WTC11 (cell line): ENCODE results near the gene CLEC16A. TPM values are rescaled to one million over a fixed set of nuclear protein-coding genes. Genes with fewer than 3 reads are reported as not detected.

Experiments used
- ATAC-seq: fragments of 200-7000 bp; cut with Tn5 transposase; 2 replicates; pipeline ENCODE4 v1.10.0; 2021; ENCODE audit warnings: mild to moderate bottlenecking, moderate library complexity
- CTCF ChIA-PET: fragments of 300-600 bp; sonication (Branson Sonifier 250); formaldehyde crosslinking; loops from one replicate; lab custom pipeline; 2021; ENCODE audit warnings: antibody characterized with exemption; lab: Charles Lee
- POLR2A ChIA-PET: fragments of 350-600 bp; sonication (Branson Sonifier 250); formaldehyde crosslinking; loops from one replicate; lab custom pipeline; 2021; ENCODE audit warnings: antibody characterized with exemption; lab: Charles Lee
- DNase-seq: peaks from one replicate; pipeline ENCODE4 v3.0.0; 2021; ENCODE audit warnings: low spot score
- H3K27ac Mint-ChIP-seq: 2 replicates; pipeline ENCODE4 v1.8.0; 2021; ENCODE audit warnings: mixed read lengths
- H3K27me3 Mint-ChIP-seq: 2 replicates; pipeline ENCODE4 v1.8.0; 2021; ENCODE audit warnings: low read depth, mild to moderate bottlenecking, moderate library complexity, mixed read lengths
- H3K36me3 Mint-ChIP-seq: 2 replicates; pipeline ENCODE4 v1.8.0; 2021; ENCODE audit warnings: mixed read lengths
- H3K4me1 Mint-ChIP-seq: 2 replicates; pipeline ENCODE4 v1.8.0; 2022; ENCODE audit warnings: mixed read lengths
- H3K4me3 Mint-ChIP-seq: 2 replicates; pipeline ENCODE4 v1.8.0; 2021; ENCODE audit warnings: mild to moderate bottlenecking, moderate library complexity, mixed read lengths
- H3K9me3 Mint-ChIP-seq: 2 replicates; pipeline ENCODE4 v1.8.0; 2021; ENCODE audit warnings: mixed read lengths
- E2F4 ChIP-seq: sonication (generic); formaldehyde crosslinking; IDR thresholded peaks from 2 replicates; pipeline ENCODE4 v1.8.1; 2022; ENCODE audit warnings: low read depth, mild to moderate bottlenecking, moderate library complexity, missing genetic modification reagents, borderline replicate concordance
- ERG ChIP-seq: fragments of 250-450 bp; sonication (Bioruptor Pico); IDR thresholded peaks from 2 replicates; pipeline ENCODE4 v1.8.0; 2021; ENCODE audit warnings: mild to moderate bottlenecking
- ETV6 ChIP-seq: sonication (generic); formaldehyde crosslinking; IDR thresholded peaks from 2 replicates; pipeline ENCODE4 v1.8.1; 2022; ENCODE audit warnings: mild to moderate bottlenecking, missing genetic modification reagents
- GABPB1 ChIP-seq: sonication (generic); formaldehyde crosslinking; IDR thresholded peaks from 2 replicates; pipeline ENCODE4 v1.8.1; 2023; ENCODE audit warnings: mild to moderate bottlenecking, missing genetic modification reagents
- HMGXB4 ChIP-seq: sonication (generic); formaldehyde crosslinking; IDR thresholded peaks from 2 replicates; pipeline ENCODE4 v1.8.1; 2023; ENCODE audit warnings: mild to moderate bottlenecking, moderate library complexity, missing genetic modification reagents
- MYBL2 ChIP-seq: sonication (generic); formaldehyde crosslinking; IDR thresholded peaks from 2 replicates; pipeline ENCODE4 v1.8.1; 2023; ENCODE audit warnings: mild to moderate bottlenecking, moderate library complexity, missing genetic modification reagents
- NFE2L1 ChIP-seq: sonication (generic); formaldehyde crosslinking; IDR thresholded peaks from 2 replicates; pipeline ENCODE4 v1.8.1; 2023; ENCODE audit warnings: missing genetic modification reagents
- NR1H2 ChIP-seq: sonication (generic); formaldehyde crosslinking; IDR thresholded peaks from 2 replicates; pipeline ENCODE4 v1.9.0; 2021; ENCODE audit warnings: mild to moderate bottlenecking, moderate library complexity, missing genetic modification reagents
- RELA ChIP-seq: sonication (generic); formaldehyde crosslinking; IDR thresholded peaks from 2 replicates; pipeline ENCODE4 v1.8.1; 2022; ENCODE audit warnings: missing genetic modification reagents, mild to moderate bottlenecking, borderline replicate concordance
- SP1 ChIP-seq: sonication (generic); formaldehyde crosslinking; conservative IDR thresholded peaks from 2 replicates; pipeline ENCODE4 v1.8.1; 2022; ENCODE audit warnings: missing genetic modification reagents
- TP53 ChIP-seq: sonication (generic); formaldehyde crosslinking; IDR thresholded peaks from 2 replicates; pipeline ENCODE4 v1.8.1; 2023; ENCODE audit warnings: mild to moderate bottlenecking, missing genetic modification reagents
- USF1 ChIP-seq: sonication (generic); formaldehyde crosslinking; IDR thresholded peaks from 2 replicates; pipeline ENCODE4 v1.8.0; 2022; ENCODE audit warnings: mild to moderate bottlenecking, missing genetic modification reagents
- ZNF232 ChIP-seq: sonication (generic); formaldehyde crosslinking; IDR thresholded peaks from 2 replicates; pipeline ENCODE4 v1.8.0; 2022; ENCODE audit warnings: mild to moderate bottlenecking, missing genetic modification reagents
- total RNA-seq: library from RNA; stranded (reverse); gene quantifications from 3 replicates; pipeline ENCODE4 v1.2.3, GENCODE V29; 2021

Gene CLEC16A
- total RNA-seq, 1 experiment from 2014 or later = 14.4 TPM

- Mint-ChIP-seq H3K27ac (no peak overlapping the region), H3K4me1 (peaks cover 9% of the 10 kb centered on the region; the same call in 1 of the 2 replicates), H3K9me3 (no peaks in the 10 kb centered on the region), H3K4me3 (no peak overlapping the region), H3K36me3 (no peaks in the 10 kb centered on the region), H3K27me3 (no peaks in the 10 kb centered on the region; the same call in 1 of the 2 replicates)
- ChIA-PET POLR2A (no interaction called here), CTCF (no interaction called here)
- ATAC-seq = no peak
- TF ChIP-seq SP1 (CRISPR knock-in tag) = no peak
- no peak for TF ChIP-seq NR1H2 (CRISPR knock-in tag)
- no peak for TF ChIP-seq NFE2L1 (CRISPR knock-in tag)
- no peak for TF ChIP-seq ZNF232
- TF ChIP-seq ETV6 = no peak
- no peak for TF ChIP-seq RELA (CRISPR knock-in tag)
- no peak for TF ChIP-seq USF1 (CRISPR knock-in tag)
- no peak for TF ChIP-seq TP53 (CRISPR knock-in tag)
- no peak for DNase-seq
Observed at GRCh38 chr16:10921536-10922327, 22.6 kb upstream of the CLEC16A start.

DNA sequence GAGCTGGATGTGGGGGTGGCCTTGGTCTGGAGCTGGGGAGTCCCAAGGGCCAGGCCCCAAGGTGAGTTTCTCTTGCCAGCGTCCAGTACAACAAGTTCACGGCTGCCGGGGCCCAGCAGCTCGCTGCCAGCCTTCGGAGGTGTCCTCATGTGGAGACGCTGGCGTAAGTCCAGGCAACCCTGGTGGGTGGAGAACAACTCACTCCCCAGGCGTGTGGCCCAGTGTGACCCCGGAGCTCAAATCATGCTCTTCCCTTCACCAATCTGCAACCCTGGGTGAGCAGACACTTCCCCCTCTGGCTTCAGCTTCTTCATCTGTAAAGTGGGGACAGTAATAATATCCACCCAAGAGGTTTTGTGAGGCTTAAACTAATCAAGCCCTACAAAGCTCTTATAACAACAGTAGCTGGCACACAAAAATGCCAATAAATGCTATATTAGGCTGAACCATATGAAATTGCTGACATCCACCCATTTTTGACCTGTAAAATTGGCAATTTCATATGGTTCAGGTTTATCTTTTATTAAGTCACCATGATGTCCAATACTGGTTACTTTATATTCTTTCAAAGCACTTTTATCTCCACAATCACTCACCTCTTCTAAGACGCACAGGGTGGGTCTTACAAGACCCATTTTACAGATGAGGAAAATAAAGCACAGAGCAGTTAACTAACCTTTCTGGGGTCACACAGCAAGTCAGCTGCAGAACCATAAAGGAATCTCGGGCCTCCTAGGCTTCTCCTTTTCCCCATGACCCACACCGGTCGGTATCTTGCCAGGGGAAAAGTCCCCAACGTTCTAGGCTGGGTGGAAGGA, 21.8 kb upstream of the CLEC16A start:
- ATAC-seq = no peak
- H3K9me3 Mint-ChIP-seq = no peaks in the 10 kb centered on the region
- DNase-seq = no peak
- no peak overlapping the region for H3K4me3 Mint-ChIP-seq
- H3K27ac Mint-ChIP-seq = no peak overlapping the region
- H3K27me3 Mint-ChIP-seq = no peaks in the 10 kb centered on the region; the same call in 1 of the 2 replicates
- CTCF ChIA-PET = interaction anchor here (0.8 to 0.9 kb wide), 2 partner anchors 28 to 45 kb away, joined by 3 read pairs; no protein-coding TSS in a partner anchor
- H3K4me1 Mint-ChIP-seq = peaks cover 9% of the 10 kb centered on the region; the same call in 1 of the 2 replicates
- TF ChIP-seq GABPB1 (CRISPR knock-in tag) (peak; percentile 35; the same call in 1 of the 2 replicates), HMGXB4 (CRISPR knock-in tag) (no peak)
- TF ChIP-seq, all 79 proteins: peak for 1
- POLR2A ChIA-PET = interaction anchor here (0.5 kb wide), 1 partner anchor 1956 kb away, joined by 6 read pairs; no protein-coding TSS in a partner anchor
- no peaks in the 10 kb centered on the region for H3K36me3 Mint-ChIP-seq

DNA sequence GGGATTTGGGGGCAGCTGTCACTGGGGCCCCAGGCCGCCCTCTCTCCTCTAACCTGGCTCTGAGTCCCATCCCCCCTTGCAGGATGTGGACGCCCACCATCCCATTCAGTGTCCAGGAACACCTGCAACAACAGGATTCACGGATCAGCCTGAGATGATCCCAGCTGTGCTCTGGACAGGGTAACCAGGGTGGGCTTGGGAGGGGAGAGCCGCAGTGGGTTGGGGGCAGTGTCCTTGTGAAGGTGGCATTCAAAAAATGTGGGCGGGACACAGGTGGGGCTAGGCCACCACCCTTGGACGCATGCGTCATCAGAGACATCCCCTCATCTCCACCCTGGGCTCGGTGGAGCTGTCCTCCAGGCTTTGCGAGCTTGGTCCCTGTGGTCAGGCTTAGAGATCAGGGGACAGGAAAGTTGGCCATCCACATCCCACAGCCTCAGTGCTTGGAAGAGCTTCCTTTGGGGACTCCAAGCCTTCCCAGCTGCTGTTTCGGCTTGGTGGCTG, 21.2 kb upstream of the CLEC16A start:
- ChIA-PET CTCF (interaction anchor here (0.8 to 0.9 kb wide), 2 partner anchors 27 to 45 kb away, joined by 3 read pairs; no protein-coding TSS in a partner anchor), POLR2A (interaction anchor here (0.5 kb wide), 1 partner anchor 1956 kb away, joined by 6 read pairs; no protein-coding TSS in a partner anchor)
- Mint-ChIP-seq H3K9me3 (no peaks in the 10 kb centered on the region), H3K4me1 (peaks cover 9% of the 10 kb centered on the region; the same call in 1 of the 2 replicates), H3K27ac (no peak overlapping the region), H3K27me3 (no peaks in the 10 kb centered on the region; the same call in 1 of the 2 replicates), H3K4me3 (no peak overlapping the region), H3K36me3 (peaks cover 6% of the 10 kb centered on the region; the same call in 1 of the 2 replicates)
- DNase-seq (no peak), ATAC-seq (no peak)
- no peak for TF ChIP-seq E2F4 (CRISPR knock-in tag)
- no peak for TF ChIP-seq ZNF232
- TF ChIP-seq ERG (CRISPR knock-in tag) = no peak
- TF ChIP-seq MYBL2 = no peak
